Stimulated activated CD4-positive, alpha-beta T cell treated with anti-CD3 and anti-CD28 coated beads, Interleukin-4, amount 100 ng/mL, for 24 hours (primary cell): ENCODE results near the gene EPAS1.

Source experiments
- DNase-seq: peaks from one replicate; pipeline ENCODE4 v3.0.0-alpha.2; 2020

EPAS1 gene

DNA sequence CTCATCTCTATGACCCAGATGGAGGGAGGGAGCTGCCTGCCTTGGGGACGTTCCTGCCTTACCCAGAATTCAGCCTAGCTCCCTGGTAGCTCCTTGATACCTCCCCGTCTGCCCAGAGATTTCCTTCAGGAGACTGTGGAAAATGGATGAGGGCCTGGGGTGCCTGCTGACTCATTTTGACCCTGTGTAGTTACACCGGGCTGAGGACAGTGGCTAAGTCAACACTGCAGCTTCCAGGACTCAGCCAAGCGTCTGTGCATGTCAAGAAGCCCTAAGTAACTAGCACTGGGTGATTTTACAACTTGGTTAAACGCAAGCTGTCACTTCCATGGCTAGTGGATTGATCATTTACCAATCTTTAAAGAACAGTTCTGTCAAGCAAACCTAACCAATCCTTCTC lies 23.3 kb upstream of the EPAS1 start:
- no peak for DNase-seq

DNA sequence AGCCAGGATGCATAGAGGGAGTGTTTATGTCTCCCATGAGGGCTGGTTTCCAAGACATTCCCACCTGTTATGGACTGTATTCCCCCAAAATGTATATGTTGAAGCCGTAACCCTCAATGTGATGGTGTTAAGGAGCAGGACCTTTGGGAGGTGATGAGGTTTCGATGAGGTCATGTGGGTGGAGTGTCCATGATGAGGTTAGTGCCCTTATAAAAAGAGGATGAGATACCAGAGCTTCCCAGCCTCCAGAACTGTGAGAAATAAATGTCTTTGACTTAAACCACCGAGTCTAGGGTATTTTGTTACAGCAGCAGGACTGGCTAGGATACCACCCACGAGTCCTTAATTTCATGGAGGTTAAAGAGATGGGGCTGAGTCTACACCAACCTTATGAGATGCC lies 22.6 kb upstream of the EPAS1 start:
- DNase-seq, result no peak

DNA sequence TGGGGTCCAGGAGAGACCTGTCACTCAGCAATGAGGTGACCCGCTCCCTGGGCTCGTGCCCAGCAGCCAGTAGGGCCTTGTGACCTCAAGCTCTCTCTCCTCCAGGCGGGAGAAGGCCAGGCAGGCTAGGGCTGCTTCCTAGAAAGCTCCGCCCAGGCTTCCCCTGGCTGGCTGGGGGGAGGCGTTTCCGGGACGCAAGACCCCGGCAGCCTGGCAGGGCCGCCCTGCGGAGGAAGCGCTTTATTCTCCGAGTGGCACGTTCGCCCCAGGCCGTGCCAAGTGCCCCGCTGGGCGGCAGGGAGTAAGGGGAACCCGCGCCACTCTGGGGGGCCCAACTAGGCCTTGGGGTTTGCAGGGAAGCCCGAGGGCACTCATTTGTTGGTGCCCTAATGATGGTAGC lies 21.2 kb upstream of the EPAS1 start:
- no peak for DNase-seq

DNA sequence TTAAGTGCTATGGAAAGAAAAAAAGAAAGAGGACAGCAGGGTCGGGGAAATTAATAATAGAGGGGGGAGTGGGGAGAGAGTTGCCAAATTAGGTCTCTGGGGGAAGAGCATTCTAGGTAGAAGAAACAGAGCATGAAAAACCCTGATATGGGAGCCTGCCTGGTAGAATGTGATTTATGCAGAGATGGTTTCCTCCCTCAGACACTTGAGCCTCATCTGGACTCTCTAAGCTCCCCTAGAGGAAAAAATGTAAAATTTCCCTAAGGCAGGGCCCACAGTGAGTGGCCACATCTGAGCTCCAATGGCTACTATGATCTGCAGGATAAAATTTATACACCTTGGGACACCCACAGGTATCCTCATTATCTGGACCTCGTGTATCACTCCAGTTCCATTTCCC lies 20.6 kb upstream of the EPAS1 start:
- DNase-seq, result no peak

DNA sequence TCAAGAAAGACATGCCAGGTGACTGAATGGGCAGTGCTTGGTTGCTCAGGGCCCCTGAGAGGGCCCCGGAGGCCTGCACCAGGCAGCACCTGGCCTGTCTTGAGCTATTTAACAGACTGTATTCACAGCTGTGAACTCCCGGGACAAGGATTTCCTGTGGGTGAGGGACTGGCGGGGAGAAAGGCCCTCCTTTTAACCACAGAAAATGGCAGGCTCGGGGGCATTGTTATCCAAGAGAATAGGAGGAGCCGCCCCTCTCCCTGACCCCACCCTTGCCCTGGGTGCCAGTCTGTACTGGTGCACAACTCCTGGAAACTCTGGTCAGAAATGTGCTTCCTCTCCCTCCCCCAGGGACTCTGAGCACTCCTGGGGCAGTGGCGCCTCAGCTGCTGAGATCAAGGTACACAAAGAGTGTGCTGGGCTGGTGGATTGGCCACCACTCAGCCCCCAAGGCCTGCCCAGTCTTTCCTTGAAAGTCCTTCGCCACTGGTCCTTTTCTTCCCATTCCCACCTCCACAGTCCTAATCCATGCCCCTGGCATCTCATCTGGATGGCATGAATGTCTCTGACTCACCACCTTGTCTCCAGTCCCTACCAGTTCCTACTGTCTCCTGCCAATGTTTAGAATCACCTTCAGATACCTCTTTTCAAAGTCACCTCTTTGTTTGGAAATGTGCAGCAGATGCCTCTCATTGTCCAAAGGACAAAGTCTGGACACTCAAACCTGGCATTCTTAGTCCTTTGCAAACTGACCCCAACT lies 19.6 kb upstream of the EPAS1 start:
- DNase-seq, result no peak

DNA sequence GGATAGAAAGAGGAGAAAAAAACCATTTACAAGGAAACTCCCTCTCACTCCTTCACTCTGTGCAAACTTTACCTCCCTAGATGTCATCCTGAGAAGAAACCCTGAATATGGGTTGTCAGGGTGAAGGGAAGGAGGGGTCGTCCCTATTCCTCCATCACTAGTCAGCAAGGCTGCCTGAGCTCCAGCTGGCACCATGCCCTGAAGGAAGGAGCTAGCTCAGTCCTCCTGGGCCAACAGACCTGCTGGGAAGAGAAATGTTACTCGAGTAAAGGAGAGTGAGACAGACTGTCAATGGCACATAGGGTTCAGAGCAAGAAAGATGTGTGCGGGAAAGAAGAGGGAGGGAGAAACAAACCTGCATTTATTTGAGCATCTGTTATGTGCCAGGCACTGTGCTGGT lies 18.3 kb upstream of the EPAS1 start:
- DNase-seq, result no peak

DNA sequence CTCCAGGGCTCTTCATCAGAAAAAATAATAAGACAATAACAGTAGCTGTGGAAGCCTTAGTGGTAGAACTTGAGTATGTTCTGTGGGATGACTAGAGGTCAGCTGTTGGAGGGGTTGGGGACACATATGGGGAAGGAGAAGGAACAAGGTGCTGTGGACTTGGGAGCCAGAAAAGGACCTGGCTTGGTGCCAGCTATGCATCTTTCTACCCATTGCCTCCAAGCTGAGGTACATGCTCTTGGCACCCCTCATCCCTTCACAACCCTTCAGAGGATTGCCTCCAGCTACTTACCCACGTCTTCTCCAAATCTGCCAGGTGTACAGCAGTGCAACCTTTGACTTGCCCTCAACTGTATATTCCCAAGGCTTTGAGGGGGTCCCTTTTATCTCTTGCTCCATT lies 15.3 kb upstream of the EPAS1 start:
- no peak for DNase-seq

DNA sequence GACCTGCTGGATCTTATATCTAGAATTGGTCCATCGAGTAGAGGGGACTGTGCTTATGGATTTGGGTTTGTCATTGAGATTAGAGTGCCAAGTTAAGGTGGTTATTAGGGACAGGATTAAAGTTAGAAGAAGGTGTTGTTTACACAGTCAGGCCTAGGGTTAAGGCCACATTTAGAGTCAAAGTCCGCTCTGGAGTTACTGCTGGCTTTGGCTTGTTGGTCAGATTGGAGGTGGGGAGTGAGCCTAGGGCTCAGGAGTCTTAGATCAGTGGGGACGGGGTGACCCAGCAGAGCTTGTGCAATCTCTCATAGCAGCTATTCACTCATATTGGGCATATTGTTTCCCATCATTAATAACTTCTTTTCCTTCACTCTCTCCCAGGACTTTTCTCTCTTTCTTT lies 13.5 kb upstream of the EPAS1 start:
- no peak for DNase-seq

DNA sequence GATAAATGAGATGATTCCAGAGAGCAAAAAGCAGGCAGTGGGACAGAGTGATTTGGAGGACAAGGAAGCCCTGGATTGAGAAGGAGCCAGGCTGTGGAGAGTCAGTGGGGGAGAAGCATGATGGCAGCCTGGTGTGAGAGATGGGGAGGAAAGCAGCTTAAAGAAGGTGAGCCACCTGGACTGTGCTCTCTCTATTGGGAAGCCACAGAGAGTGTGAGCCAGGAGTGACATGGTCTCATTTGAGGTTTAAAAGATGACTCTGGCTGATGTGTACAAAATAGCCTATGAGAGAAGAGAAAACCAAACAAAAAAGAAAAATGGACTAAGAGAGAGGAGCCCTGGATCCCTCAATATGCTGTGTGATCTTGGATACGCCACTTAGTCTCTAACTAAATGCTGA lies 12.9 kb upstream of the EPAS1 start:
- DNase-seq, result no peak

DNA sequence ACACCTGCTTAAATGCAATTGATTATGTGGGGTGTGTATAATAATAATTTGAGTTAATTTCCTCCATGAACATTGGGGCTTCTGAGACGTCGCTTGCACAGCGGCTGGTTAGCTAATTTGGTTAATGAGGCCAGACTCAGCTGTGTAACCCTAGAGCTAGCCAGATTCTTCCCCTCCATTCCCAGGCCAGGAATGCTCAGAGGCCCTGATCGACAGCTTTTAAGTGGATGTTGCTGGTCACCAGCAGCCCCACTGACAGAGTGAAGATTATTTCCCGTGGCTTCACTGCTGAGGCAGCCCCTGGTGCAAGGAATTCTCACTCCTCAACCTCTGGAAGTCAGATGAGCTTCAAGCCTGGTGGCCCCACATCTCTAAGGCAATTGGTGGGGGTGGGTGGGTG lies 12.4 kb upstream of the EPAS1 start:
- DNase-seq, result no peak

DNA sequence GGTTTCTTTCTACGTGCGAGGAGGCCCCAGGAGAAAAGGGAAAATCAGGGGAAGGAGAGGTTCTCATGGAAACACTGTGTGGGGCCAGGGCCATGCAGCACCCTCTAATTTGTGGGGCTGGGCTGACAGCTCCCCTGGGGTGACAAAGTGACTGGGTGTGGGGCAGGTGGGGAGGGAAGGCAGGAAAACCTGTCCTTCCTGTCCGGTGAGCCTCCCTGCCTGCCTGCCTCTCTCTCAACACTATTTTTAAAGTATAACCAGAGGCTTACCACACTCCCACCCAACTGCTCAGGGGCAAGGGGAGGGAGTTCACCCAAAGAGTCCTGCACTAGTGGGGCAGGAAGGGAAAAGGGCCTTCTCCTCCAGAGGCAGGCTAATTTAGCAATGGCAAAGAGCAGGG lies 10.5 kb upstream of the EPAS1 start:
- DNase-seq, result no peak

DNA sequence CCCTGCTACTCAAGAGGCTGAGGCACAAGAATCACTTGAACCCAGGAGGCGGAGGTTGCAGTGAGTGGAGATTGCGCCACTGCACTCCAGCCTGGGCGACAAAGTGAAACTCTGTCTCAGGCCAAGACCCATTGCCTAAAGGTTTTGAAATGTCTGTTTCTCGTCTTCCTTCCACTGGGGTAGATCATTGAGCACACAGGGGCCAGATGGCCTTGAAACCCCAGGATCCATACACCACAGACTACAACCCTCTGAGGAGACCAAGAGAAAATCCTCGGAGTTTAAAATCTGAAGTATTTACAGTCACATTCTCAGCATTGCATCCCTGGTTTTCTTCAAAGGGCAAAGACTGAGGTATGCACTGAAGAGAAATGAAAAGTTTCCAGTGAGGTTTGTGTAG lies 7.1 kb upstream of the EPAS1 start:
- no peak for DNase-seq

DNA sequence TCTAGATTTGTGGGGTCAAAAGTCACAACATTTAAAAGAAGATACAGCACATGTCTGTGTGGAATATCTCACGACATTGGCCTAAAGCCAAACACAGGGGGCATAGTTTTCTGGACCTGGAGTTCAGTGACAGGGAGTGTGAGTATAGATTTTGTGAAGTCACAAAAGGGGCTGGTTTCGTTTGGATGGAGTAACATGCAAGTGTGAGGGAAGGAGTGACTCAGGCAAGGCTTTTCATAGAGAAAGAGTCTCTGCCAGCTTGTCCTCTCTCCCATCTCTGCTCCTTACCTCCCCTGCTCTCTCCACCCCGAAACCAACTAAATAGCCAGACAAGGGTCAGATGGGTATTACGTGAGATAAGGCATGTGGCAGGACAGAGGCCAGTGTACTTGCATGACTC lies 3.7 kb upstream of the EPAS1 start:
- DNase-seq, result no peak

DNA sequence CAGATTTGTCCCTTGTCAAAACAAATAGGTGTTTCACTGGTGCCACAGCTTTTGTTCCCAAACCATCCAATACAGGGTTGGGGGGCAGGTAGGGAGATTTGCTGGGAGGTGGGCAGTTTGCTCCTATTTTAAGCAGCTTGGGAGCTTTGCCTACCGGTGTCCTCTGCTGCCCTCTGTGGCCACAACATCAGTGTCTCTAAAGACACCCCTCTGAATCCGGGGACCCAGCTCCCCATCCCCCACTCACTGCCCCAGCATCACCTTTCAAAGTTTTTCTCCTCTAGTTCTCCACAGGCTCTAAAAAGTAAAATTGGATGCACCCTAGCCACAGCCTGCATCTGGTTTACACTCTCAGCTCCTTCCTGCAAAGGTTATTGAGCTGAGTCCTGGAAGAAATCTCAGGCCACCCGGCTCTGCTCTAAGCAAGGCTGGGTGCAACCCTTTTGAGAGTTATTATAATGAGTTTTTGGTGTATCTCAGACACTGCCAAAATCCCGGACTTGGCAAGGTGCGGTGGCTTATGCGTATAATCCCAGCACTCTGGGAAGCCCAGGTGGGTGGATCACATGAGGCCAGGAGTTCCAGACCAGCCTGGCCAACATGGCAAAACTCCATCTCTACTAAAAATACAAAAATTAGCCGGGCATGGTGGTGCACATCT lies 2.9 kb upstream of the EPAS1 start:
- no peak for DNase-seq

DNA sequence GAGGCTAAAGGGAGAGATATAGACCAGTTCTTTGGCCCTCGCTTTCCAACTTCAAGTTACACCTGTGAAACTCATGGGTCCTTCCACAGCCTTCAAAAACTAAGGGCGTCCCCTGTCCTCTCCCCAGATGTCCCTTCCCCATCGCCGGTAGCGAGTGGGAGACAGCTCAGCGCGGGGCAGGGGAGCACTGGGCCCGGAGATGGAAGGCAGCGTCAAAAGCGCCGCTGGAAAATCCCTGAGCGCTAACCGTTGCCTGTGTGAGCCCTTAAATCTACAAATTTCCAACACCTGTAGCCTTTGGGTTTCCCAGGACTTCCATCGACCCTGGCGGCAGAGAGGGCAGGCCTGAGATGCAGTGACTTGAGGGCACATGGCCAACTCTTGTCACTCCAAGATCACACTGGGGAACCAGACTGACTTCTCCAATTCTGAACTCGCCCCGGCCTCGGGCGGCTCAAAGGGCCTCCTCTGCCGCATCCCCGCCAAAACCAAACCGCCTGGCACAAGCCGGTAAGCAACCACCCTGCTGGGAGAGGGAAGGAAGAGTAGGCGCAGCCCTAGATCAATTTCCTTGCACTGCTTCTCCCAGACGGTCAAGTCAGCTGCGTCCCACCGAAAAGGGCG lies 879 bp upstream of the EPAS1 start:
- no peak for DNase-seq

DNA sequence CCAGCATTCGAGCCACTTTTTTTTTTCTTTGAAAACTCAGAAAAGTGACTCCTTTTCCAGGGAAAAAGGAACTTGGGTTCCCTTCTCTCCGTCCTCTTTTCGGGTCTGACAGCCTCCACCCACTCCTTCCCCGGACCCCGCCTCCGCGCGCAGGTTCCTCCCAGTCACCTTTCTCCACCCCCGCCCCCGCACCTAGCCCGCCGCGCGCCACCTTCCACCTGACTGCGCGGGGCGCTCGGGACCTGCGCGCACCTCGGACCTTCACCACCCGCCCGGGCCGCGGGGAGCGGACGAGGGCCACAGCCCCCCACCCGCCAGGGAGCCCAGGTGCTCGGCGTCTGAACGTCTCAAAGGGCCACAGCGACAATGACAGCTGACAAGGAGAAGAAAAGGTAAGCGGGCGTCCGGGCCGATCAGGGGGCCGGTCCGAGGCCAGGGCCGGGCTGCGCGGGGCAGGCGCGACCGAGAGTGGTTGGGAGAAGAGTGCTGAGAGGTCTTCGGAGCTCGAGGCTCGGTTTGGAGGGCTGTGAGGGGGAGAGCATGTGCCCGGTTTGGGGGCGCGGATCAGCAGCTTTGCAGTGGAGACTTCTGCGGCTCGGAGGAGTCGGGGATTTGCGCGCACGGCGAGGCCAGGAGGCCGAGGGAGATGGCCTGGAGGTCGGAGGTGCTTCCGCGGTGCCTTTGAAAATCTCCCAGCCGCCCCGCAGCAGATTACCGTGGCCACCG lies 502 bp downstream of the EPAS1 start:
- peak; percentile 58 for DNase-seq

DNA sequence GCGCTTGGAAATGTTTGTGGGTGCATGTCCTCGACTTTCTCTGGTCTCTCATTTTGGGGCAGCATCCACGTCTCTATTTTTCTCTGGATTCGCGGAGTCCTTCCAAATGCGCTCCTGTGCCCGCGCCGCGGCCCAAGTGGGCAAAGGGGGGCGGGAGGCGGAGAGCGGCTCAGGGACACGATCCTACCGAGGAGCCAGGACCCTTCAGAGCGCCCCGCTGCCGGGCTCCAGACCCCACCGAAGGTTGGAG lies 990 bp downstream of the EPAS1 start:
- DNase-seq, result no peak

DNA sequence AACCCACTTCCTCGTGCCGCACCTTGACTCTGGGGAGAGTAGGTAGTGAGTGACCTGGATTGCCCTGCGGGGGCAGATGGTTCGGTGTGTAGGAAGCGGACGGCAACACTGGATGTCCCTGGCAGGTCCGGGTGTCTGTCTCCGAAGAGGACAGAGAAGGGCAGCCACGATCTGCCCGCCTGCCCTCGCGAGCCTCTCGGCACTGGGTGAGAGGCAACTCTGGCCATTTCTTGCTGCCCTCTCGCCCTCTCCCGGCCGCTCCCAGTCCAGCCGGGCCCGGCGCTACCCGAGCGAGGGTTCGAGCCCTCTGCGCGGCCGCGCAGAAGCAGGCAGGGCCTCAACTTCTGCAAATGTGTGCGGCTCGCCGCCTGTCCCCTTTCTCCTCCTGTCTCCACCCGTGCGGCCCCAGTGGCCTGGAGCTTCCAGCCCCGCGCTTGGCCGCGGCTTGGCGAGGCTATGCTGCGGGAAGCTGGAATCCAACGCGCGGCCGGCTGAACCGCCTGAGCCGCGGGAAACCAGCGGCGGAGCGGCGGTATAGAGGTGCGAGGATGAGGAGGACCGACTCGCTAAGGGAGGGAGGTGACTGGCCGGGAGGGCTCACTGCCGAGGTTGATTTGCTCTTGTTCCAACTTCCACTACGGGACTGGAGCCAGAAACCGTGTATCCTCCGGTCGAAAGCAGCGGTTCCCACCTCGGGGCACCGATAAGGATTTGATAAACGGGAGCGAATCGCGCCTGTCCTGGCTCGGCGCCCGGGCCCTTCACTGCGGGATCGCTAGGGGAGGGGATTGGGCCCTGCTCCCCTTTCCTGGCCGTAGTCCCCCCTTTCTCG lies 1.5 kb downstream of the EPAS1 start:
- no peak for DNase-seq

DNA sequence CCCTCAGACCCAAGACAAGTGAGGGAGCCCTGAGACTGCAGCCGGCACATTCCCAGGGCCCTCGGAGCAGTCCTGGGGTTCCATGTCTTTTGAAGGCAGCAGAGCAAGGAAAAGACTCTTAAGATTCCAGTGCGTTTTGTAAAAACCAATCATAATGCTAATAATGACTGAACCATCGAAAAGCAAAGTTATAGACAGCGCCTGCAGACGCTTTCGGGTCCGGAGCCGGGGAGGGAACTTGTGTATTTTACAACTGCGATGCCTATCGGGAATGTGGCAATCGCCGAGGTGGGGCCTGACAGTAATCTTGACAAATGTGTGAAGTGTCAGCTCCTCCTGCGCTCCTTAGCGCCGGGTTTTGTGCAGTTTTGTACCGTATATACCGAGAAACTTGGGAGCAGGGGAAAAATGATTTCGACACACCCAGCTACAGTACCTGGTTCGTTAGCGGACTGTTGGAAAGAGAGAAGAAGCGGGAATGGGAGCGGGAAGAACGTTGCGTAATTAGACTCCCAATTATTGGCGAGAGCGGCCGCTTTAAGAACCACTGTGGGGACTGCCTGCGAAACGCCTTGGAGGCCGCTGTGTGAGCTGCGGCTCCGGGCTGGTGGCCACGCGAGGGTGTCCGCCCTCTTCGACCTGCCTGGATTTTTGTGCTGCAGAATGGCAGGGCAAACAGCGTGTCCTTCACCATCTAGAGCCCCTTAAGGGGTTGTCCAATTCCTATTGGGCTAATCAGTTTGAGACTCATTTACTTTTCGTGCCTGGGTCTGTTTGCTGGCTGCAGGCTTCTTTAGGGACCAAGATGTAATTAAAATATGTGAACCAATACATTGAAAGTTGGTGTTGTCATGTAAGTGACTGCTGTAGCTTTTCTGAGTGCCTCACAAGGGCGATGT lies 2.4 kb downstream of the EPAS1 start:
- DNase-seq, result no peak

DNA sequence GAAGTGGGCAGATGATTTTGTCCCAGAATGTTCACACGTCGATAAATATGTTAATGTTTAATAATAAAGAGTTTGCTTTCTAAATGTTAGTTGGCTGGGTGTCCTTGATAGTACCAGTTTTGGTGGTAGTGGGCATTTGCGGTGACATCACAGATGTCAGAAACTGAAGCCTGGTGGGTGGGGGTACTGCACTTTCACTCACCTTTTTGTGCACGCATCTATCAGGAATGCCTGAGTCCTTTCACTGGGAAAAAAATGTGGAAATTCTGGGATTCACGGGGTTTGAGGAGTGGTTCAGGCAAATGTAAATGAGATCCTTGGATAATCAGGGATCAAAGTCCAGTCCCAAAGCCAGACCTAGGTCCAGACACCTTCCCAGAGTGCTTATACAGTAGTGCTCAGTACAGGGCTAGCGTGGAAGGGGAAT lies 3.2 kb downstream of the EPAS1 start:
- no peak for DNase-seq

DNA sequence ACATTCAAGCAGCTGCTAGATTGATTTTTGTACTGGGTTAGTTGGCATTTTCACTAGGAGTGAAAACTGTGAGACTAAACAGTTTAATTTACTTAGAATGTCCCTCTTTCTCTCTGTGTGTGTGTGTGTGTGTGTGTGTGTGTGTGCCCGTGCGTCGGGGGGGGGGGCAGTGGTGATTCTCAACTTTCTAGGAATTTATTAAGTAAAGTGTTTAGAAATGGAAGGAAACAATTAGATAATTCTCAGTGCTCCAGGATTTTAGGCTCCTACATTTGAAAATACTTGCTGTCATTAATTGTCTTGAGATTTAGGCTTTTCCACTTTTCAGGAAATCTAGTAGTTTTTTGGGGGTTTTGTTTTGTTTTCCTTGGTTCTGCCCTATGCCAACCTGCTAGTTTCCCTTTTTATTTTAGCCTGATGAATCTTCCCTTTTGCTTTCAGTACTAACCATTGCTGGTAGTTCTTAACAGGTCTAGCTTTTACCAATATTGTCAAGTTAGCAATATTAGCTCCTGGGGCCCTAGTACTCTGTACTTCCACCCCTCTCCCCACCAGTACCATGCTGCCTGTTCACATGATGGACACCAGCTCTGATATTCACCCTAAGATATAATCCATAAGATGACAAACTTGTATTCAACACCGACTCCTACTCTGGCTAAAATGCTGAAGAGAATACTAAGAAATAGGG lies 4.9 kb downstream of the EPAS1 start:
- DNase-seq, result no peak
